ENCODE data around the gene CXCL12.

The CXCL12 gene

GRCh38 chr10:44394696-44395381 is 9.9 kb upstream of the CXCL12 start:
- TF ChIP-seq EZH2 (IDR thresholded peaks at IDR 0.05; ENCODE audit: borderline replicate concordance, low read depth, low read length, severe bottlenecking) (no peak), CTCF (IDR thresholded peaks at IDR 0.05; ENCODE audit: borderline replicate concordance, extremely low read depth, low read length, poor library complexity, severe bottlenecking) (no peak)
- no peaks in the 10 kb centered on the region for H3K79me2 ChIP-seq (ENCODE audit: insufficient read depth, low read length)
- no peak overlapping the region for H3K27ac ChIP-seq (ENCODE audit: low read length)
- no peak overlapping the region for H3K4me2 ChIP-seq (ENCODE audit: insufficient read depth, low read length)
- no peak for DNase-seq
- no peak for ATAC-seq (ENCODE audit: insufficient read depth, low read depth)
- H3K9me3 ChIP-seq (ENCODE audit: insufficient read depth, low read length, severe bottlenecking): no peaks in the 10 kb centered on the region
- H3K4me3 ChIP-seq (ENCODE audit: low read depth in 1 of 2, low read length in 2 of 2): no peak overlapping the region
- H3K36me3 ChIP-seq (ENCODE audit: insufficient read depth, low read length): no peaks in the 10 kb centered on the region
- no peaks in the 10 kb centered on the region for H4K20me1 ChIP-seq (ENCODE audit: insufficient read depth, low read length)
- H3K4me1 ChIP-seq (ENCODE audit: insufficient read depth, low read length): no peaks in the 10 kb centered on the region
- H2AFZ ChIP-seq (ENCODE audit: low read depth, low read length): no peak overlapping the region
- peaks cover 7% of the 10 kb centered on the region for H3K27me3 ChIP-seq (ENCODE audit: insufficient read depth, low read length, poor library complexity)
- no peak overlapping the region for H3K9ac ChIP-seq (ENCODE audit: low read depth, low read length)

- Histone ChIP-seq H3K79me2 (ENCODE audit: insufficient read depth, low read length) (no peaks in the 10 kb centered on the region), H3K9me3 (ENCODE audit: insufficient read depth, low read length, severe bottlenecking) (no peaks in the 10 kb centered on the region), H4K20me1 (ENCODE audit: insufficient read depth, low read length) (no peaks in the 10 kb centered on the region), H3K4me1 (ENCODE audit: insufficient read depth, low read length) (no peaks in the 10 kb centered on the region), H3K9ac (ENCODE audit: low read depth, low read length) (no peak overlapping the region), H3K36me3 (ENCODE audit: insufficient read depth, low read length) (no peaks in the 10 kb centered on the region), H3K27ac (ENCODE audit: low read length) (no peak overlapping the region), H3K4me3 (ENCODE audit: low read depth in 1 of 2, low read length in 2 of 2) (no peak overlapping the region), H3K27me3 (ENCODE audit: insufficient read depth, low read length, poor library complexity) (peaks cover 7% of the 10 kb centered on the region), H3K4me2 (ENCODE audit: insufficient read depth, low read length) (no peak overlapping the region), H2AFZ (ENCODE audit: low read depth, low read length) (no peak overlapping the region)
- no peak for DNase-seq
- TF ChIP-seq CTCF (IDR thresholded peaks at IDR 0.05; ENCODE audit: borderline replicate concordance, extremely low read depth, low read length, poor library complexity, severe bottlenecking) (no peak), EZH2 (IDR thresholded peaks at IDR 0.05; ENCODE audit: borderline replicate concordance, low read depth, low read length, severe bottlenecking) (no peak)
- no peak for ATAC-seq (ENCODE audit: insufficient read depth, low read depth)
These were observed 9.1 kb upstream of the CXCL12 start for GRCh38 chr10:44393834-44394547.

- ATAC-seq (ENCODE audit: insufficient read depth, low read depth): no peak
- H3K4me3 ChIP-seq (ENCODE audit: low read depth in 1 of 2, low read length in 2 of 2): no peak overlapping the region
- TF ChIP-seq EZH2 (IDR thresholded peaks at IDR 0.05; ENCODE audit: borderline replicate concordance, low read depth, low read length, severe bottlenecking) (no peak), CTCF (IDR thresholded peaks at IDR 0.05; ENCODE audit: borderline replicate concordance, extremely low read depth, low read length, poor library complexity, severe bottlenecking) (no peak)
- H3K27me3 ChIP-seq (ENCODE audit: insufficient read depth, low read length, poor library complexity): peaks cover 7% of the 10 kb centered on the region
- H3K9me3 ChIP-seq (ENCODE audit: insufficient read depth, low read length, severe bottlenecking): no peaks in the 10 kb centered on the region
- no peak for DNase-seq
- H3K9ac ChIP-seq (ENCODE audit: low read depth, low read length): no peak overlapping the region
- no peak overlapping the region for H3K27ac ChIP-seq (ENCODE audit: low read length)
- H2AFZ ChIP-seq (ENCODE audit: low read depth, low read length): no peak overlapping the region
- no peaks in the 10 kb centered on the region for H4K20me1 ChIP-seq (ENCODE audit: insufficient read depth, low read length)
- H3K36me3 ChIP-seq (ENCODE audit: insufficient read depth, low read length): no peaks in the 10 kb centered on the region
- no peaks in the 10 kb centered on the region for H3K4me1 ChIP-seq (ENCODE audit: insufficient read depth, low read length)
- H3K4me2 ChIP-seq (ENCODE audit: insufficient read depth, low read length): no peak overlapping the region
- H3K79me2 ChIP-seq (ENCODE audit: insufficient read depth, low read length): no peaks in the 10 kb centered on the region
These were observed 8.2 kb upstream of the CXCL12 start for GRCh38 chr10:44393051-44393630.

All from DND-41 (cell line).